GM19099 (cell line): ENCODE data around the gene ZDHHC8.

Experiments used
- POLR2A ChIP-seq: IDR thresholded peaks from 3 replicates; pipeline ENCODE4 v1.6.1; 2011; ENCODE audit warnings: low read depth; ENCODE audit not compliant: insufficient read length; ENCODE audit errors: extremely low read depth

Gene ZDHHC8

GRCh38 chr22:20128902-20129746 lies 2.5 kb upstream of the ZDHHC8 start:
- no peak for TF ChIP-seq POLR2A

GRCh38 chr22:20129747-20130014 lies 1.9 kb upstream of the ZDHHC8 start:
- TF ChIP-seq POLR2A = no peak

DNA sequence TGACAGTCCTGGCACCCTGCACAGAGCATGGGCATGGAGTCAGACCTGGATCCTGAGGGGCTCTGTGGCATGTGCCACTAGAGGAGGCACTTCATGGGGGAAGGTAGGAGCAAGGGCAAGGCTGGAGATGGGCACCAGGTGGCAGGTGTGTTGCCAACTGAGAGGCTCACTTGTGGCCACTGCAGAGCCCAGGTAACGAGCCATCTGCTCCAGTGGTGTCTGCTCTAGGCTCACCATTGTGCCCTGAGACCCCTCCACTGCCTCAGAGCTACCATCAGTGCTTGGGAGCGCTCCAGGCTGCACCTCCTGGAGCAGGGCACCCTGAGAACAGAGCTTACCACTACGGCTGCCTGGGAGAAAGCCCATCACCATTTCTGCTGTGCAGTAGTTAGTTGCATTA lies 1.3 kb upstream of the ZDHHC8 start:
- no peak for TF ChIP-seq POLR2A

- TF ChIP-seq POLR2A = no peak
Measured at GRCh38 chr22:20130731-20131596, 640 bp upstream of the ZDHHC8 start.

GRCh38 chr22:20131859-20132685 lies 468 bp downstream of the ZDHHC8 start:
- TF ChIP-seq POLR2A = no peak

DNA sequence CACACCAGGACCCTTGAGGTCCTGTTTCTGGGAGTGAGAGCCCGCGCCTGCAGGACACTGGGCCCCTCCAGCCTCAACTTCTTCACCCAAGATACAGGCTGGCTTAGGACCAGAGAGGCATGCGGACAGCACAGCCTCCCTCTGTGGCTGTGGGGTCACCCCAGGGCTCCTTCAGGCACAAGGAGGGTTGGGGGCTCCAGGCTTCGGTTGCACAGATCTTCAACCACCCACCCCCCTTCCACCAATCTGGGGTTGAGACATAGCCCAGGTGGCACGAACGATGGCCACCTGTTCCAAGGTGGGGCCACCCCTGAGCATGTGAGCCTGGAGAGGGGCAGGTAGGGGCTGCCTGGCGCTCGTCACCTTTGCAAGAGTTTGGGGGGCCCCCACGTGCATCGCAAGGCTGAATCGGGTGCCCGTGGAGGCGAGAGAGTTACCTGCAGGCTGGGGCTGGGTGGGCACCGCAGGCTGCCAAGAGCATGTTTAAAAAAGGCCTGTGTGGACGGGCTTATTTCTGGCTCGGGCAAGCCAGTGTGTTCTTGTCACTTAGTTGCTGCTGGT lies 1.2 kb downstream of the ZDHHC8 start:
- TF ChIP-seq POLR2A = no peak

DNA sequence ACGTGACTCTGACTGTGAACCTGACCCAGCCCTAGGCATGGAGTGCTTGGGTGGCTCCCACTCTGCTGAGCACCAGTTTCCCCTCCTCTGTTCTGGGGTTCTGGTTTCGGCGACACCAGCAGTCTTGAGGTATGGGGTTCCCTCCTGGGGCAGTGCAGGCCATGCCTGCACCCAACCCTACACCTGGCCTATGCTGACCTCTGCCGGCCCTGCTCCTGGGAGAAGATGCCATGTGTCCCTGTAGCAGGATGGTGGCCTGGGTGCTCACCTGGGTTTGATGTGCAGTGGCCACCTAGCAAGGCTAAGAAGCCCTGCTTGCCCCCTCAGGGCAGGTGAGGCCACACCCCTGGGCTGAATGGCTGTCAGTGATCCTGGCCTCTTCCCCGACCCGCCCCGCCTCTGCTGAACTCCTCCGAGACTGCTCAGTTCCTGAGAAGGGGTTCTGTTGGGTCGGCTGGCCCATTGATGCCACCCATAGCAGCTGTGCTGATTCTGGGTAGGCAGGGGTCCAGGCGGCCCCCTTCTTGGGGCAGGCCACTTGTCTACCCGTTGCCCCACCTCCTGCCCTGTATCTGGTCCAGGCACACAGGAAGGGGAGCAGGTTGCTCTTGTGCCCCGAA lies 2.4 kb downstream of the ZDHHC8 start:
- TF ChIP-seq POLR2A = no peak

DNA sequence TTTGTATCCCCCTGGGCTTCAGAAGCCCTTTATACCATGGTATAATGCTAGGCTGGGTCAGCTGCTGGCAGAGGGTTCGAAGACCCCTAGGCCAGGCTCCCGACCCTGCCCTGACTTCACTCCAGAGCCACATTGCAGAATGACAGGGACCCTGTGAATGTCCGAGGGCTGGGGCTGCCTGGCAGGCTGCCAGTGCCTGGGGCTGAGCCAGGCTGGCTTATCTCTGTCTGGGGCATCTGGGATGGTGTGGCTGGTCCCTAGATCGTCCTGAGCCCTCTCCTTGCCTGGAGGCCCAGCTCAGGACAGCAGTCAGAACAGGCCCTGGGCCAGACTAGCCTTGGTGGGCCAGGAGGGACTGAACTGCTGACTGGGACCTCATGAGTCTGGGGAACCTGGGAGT lies 3.7 kb downstream of the ZDHHC8 start:
- TF ChIP-seq POLR2A = no peak

GRCh38 chr22:20135806-20136602 lies 4.4 kb downstream of the ZDHHC8 start:
- TF ChIP-seq POLR2A = no peak

DNA sequence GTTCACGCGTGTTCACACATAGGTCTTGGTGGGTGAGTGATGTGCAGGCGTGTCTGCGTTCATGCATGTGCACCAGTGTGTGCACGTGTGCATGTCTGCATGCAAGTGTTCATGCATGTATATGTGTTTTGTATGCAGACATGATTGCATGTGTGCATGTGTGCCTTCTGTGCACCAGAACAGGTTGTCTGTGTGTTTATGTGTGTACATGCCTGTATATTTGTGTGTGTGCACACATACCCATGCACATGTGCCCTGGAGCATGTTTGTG lies 4.9 kb downstream of the ZDHHC8 start:
- TF ChIP-seq POLR2A = no peak

- no peak for TF ChIP-seq POLR2A
Measured at GRCh38 chr22:20137113-20137512, 5.5 kb downstream of the ZDHHC8 start.

GRCh38 chr22:20137671-20138416 lies 6.2 kb downstream of the ZDHHC8 start:
- TF ChIP-seq POLR2A = no peak

- no peak for TF ChIP-seq POLR2A
Measured at GRCh38 chr22:20138417-20138738, 6.8 kb downstream of the ZDHHC8 start.
